GM12878 (cell line): Measurements from ENCODE around the gene HLA-B. TPM values are rescaled to one million over a fixed set of nuclear protein-coding genes. Genes with fewer than 3 reads are reported as not detected.

Experiments used
- ATAC-seq: fragments of 200-7000 bp; cut with Tn5 transposase; 3 replicates; pipeline ENCODE4 v1.9.1; 2020; ENCODE audit warnings: mild to moderate bottlenecking, moderate library complexity
- BruUV-seq: library from RNA; stranded (reverse); fragments of 400-500 nt; replicated peaks from 2 replicates; lab custom pipeline; 2021; lab: Mats Ljungman, UMichigan
- CTCF ChIA-PET: fragments of 300-600 bp; sonication (Branson Sonifier 250); formaldehyde crosslinking; extraction: SDS; loops from one replicate; lab custom pipeline; 2021; ENCODE audit warnings: inconsistent platforms; lab: Yijun Ruan, JAX
- POLR2A ChIA-PET: fragments of 350-600 bp; formaldehyde crosslinking; extraction: SDS; loops from one replicate; lab custom pipeline; 2021; ENCODE audit warnings: inconsistent platforms; lab: Charles Lee
- RAD21 ChIA-PET: fragments of 300-600 bp; sonication (Branson Sonifier 250); formaldehyde crosslinking; loops from one replicate; lab custom pipeline; 2023; ENCODE audit warnings: antibody characterized with exemption; ENCODE audit not compliant: unreplicated experiment; lab: Charles Lee
- SMC1A ChIA-PET: fragments of 300-600 bp; sonication (Branson Sonifier 250); formaldehyde crosslinking; loops from one replicate; lab custom pipeline; 2023; ENCODE audit not compliant: unreplicated experiment, uncharacterized antibody; lab: Charles Lee
- DNase-seq: peaks from one replicate; pipeline ENCODE4 v3.0.0-alpha.2; 2011; ENCODE audit warnings: low read depth, low spot score
- FAIRE-seq: peaks from 3 replicates; lab custom pipeline; 2011; peaks lifted over from hg19 to GRCh38; lab: Jason Lieb, UNC
- H2AFZ ChIP-seq: 2 replicates; pipeline ENCODE4 v1.6.0; 2011; ENCODE audit warnings: low read depth, low read length, control low read depth; ENCODE audit not compliant: control insufficient read depth
- H3K27ac ChIP-seq: 2 replicates; pipeline ENCODE4 v1.5.1; 2011; ENCODE audit warnings: control low read depth; ENCODE audit not compliant: control insufficient read depth, insufficient read depth
- H3K27me3 ChIP-seq, 2 experiments: replicated peaks in 1 of 2; 2 replicates each; pipeline versions ENCODE4 v1.6.0 to v1.6.1; 2011; ENCODE audit warnings: low read length in 1 of 2; ENCODE audit not compliant: control insufficient read depth in 2 of 2, insufficient read depth in 2 of 2
- H3K36me3 ChIP-seq, 2 experiments: 2 replicates each; pipeline ENCODE4 v1.5.1; 2011; ENCODE audit warnings: low read length in 1 of 2; ENCODE audit not compliant: control insufficient read depth in 2 of 2, insufficient read depth in 2 of 2
- H3K4me1 ChIP-seq: 2 replicates; pipeline ENCODE4 v1.6.1; 2011; ENCODE audit warnings: mild to moderate bottlenecking, low read length, moderate library complexity, mixed read lengths; ENCODE audit not compliant: control insufficient read depth, insufficient read depth
- H3K4me2 ChIP-seq: 2 replicates; pipeline ENCODE4 v1.6.0; 2011; ENCODE audit warnings: control low read depth; ENCODE audit not compliant: control insufficient read depth, insufficient read depth
- H3K4me3 ChIP-seq: fragments of 200-600 bp; sonication (generic); 2 replicates; pipeline ENCODE4 v1.5.1; 2016
- H3K79me2 ChIP-seq: 2 replicates; pipeline ENCODE4 v1.6.0; 2011; ENCODE audit warnings: low read length; ENCODE audit not compliant: control insufficient read depth, insufficient read depth
- H3K9ac ChIP-seq: 2 replicates; pipeline ENCODE4 v1.8.0; 2011; ENCODE audit warnings: low read length, control low read depth, mixed read lengths; ENCODE audit not compliant: control insufficient read depth, insufficient read depth
- H3K9me3 ChIP-seq: replicated peaks from 3 replicates; pipeline ENCODE4 v1.5.1; 2011; ENCODE audit warnings: mild to moderate bottlenecking, low read length; ENCODE audit not compliant: control insufficient read depth, insufficient read depth
- H4K20me1 ChIP-seq: 2 replicates; pipeline ENCODE4 v1.6.0; 2011; ENCODE audit not compliant: control insufficient read depth, insufficient read depth
- CBFB ChIP-seq: IDR thresholded peaks from 2 replicates; pipeline ENCODE4 v1.6.1; 2016; ENCODE audit warnings: antibody characterized with exemption, low read depth
- CEBPZ ChIP-seq: fragments of 150-350 bp; IDR thresholded peaks from 2 replicates; pipeline ENCODE4 v1.6.1; 2016; ENCODE audit warnings: low read depth, low read length
- DPF2 ChIP-seq: fragments of 450-650 bp; IDR thresholded peaks from 2 replicates; pipeline ENCODE4 v1.6.1; 2017; ENCODE audit warnings: mild to moderate bottlenecking
- IRF4 ChIP-seq: IDR thresholded peaks from 2 replicates; pipeline ENCODE4 v1.6.1; 2011; ENCODE audit warnings: low read depth, low read length
- RBBP5 ChIP-seq: fragments of 200-600 bp; sonication (generic); conservative IDR thresholded peaks from 2 replicates; pipeline ENCODE4 v1.6.1; 2016
- USF2 ChIP-seq: IDR thresholded peaks from 2 replicates; pipeline ENCODE4 v1.6.1; 2011; ENCODE audit warnings: low read depth, low read length, improper control_type of control experiment, borderline replicate concordance
- ZBTB11 ChIP-seq: fragments of 450-650 bp; formaldehyde crosslinking; IDR thresholded peaks from 2 replicates; pipeline ENCODE4 v1.5.0; 2022; ENCODE audit warnings: mild to moderate bottlenecking, missing genetic modification characterization
- ZNF207 ChIP-seq: fragments of 450-650 bp; IDR thresholded peaks from 2 replicates; pipeline ENCODE4 v1.6.1; 2014; ENCODE audit warnings: antibody characterized with exemption, mild to moderate bottlenecking, borderline replicate concordance
- WGBS: methylation state at CpG from one replicate; pipeline ENCODE4 v1.1.6; 2016; ENCODE audit warnings: low lambda C conversion rate; ENCODE audit not compliant: insufficient replicate concordance, insufficient coverage; ENCODE audit errors: missing lambda C conversion rate; 5-methylcytosine and 5-hydroxymethylcytosine counted together
- in situ Hi-C: fragments of 300-500 bp; cut with MboI; formaldehyde crosslinking; loops from 9 replicates; pipeline ENCODE4 v1.14.3; 2018; ENCODE audit warnings: mixed read lengths
- intact Hi-C: fragments of 100-400 bp; cut with micrococcal nuclease; formaldehyde crosslinking; loops from one replicate; pipeline ENCODE4 v1.14.2; 2022; ENCODE audit not compliant: unreplicated experiment
- polyA plus RNA-seq, 11 experiments: library from polyadenylated mRNA; depleted of rRNA in 4 of 11; unstranded in 6 of 11; stranded (reverse) in 5 of 11; fragments of >200 nt; fragmentation: Nextera tagmentation in 4 of 11; fragmentation: Illumina TruSeq in 1 of 11; extraction: Ambion mirVana in 4 of 11; extraction: Trizol in 1 of 11; gene quantifications; 1 replicate in 1 of 11; 2 replicates in 10 of 11; pipeline versions ENCODE4 v1.2.1 to v1.2.3, GENCODE V29; 2011 to 2016; ENCODE audit warnings: inconsistent platforms in 2 of 11, missing spikeins in 2 of 11, low read depth in 1 of 11
- total RNA-seq, 4 experiments: library from RNA; depleted of rRNA in 3 of 4; stranded (reverse); fragments of >200 nt in 3 of 4; fragmentation: Illumina TruSeq in 1 of 4; extraction: Trizol in 1 of 4; gene quantifications; 2 replicates each; pipeline versions ENCODE4 v1.2.1 to v1.2.3, GENCODE V29; 2013 to 2021

The HLA-B gene
- total and polyA plus RNA-seq, 10 of the 15 experiments (the other 5 are each of a cell fraction or from before 2014, with no cell fraction given): 820 to 5,128 (median 3,370) TPM

DNA sequence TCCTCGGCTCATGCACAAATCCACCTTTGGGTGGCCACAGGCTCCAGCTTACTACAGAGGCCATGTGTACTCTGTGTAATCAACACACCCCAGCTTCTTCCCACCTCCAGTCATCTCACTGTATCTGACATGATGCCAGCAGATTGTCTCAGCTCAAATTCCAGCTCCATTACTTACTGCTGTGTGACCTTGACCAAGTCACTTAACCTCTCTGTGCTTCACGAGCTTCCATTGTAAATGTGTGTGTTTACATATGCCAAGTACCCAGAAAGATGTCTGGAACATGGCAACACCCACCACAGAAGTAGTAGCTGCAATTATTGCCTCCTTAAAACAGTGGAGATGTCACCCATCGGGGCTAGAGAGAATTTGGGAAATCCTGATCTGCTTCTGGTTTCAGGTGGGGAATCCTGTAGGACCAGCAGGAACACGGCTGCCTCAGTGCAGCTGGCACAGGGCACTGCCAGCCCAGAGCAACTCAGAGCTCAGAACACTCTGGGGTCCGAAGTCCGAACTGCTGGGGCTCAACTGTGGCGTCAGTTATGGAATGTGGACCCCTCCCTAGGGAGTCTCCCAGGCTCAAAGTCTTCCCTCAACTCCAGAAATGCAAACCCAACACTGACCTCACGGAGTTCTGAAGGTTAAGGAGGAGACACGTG, 21.2 kb upstream of the HLA-B start:
- H4K20me1 ChIP-seq: no peaks in the 10 kb centered on the region
- no peak overlapping the region for H3K4me3 ChIP-seq
- 16% methylated on average over 9 of the region's 9 CpGs for WGBS
- no peak overlapping the region for H3K4me2 ChIP-seq
- H2AFZ ChIP-seq: no peak overlapping the region
- RAD21 ChIA-PET: interaction anchor here (2.5 kb wide), 1 partner anchor 12 kb away, joined by 10 read pairs; no protein-coding TSS in a partner anchor
- no TSS peak for BruUV-seq
- H3K27ac ChIP-seq: no peak overlapping the region
- in situ Hi-C loops (no loop called here), intact Hi-C loops (no loop called here)
- no peak for TF ChIP-seq DPF2
- H3K9me3 ChIP-seq: no peaks in the 10 kb centered on the region
- H3K79me2 ChIP-seq: no peaks in the 10 kb centered on the region
- DNase-seq (no peak), FAIRE-seq (no peak), ATAC-seq (no peak)
- peaks cover 3% of the 10 kb centered on the region in 2 experiments; a peak in 2 of 4 replicates for H3K27me3 ChIP-seq
- SMC1A ChIA-PET: interaction anchor here (0.5 to 0.8 kb wide), 2 partner anchors 182 to 370 kb away, joined by 3 read pairs; no protein-coding TSS in a partner anchor
- H3K4me1 ChIP-seq: no peaks in the 10 kb centered on the region
- POLR2A ChIA-PET: no interaction called here
- H3K9ac ChIP-seq: no peak overlapping the region
- H3K36me3 ChIP-seq: no peaks in the 10 kb centered on the region
- CTCF ChIA-PET: interaction anchor here (1.2 to 1.4 kb wide), 2 partner anchors 12 to 19 kb away, joined by 3 to 4 read pairs; no protein-coding TSS in a partner anchor

DNA sequence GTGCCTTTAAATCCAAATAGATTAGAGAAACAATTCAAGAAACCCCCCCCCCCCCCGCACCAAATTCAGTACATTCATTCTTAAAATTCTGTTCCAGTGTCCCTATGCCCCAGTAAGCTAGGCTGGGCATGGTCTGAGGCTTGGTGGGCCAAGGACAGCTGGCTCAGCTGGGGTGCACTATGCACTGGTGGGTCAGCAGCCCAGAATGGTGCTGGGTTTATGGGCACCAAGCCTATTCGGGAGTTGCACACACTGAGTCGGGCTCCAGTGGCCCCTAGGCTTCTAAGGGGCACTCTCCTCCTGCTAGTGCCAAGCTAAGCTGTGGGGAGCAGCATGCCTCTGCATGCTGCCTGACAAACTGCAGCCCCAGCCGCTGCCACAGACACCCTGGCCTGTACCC, 20.1 kb upstream of the HLA-B start:
- no peak overlapping the region for H3K27ac ChIP-seq
- peaks cover 3% of the 10 kb centered on the region in 2 experiments; a peak in 2 of 4 replicates for H3K27me3 ChIP-seq
- BruUV-seq: no TSS peak
- no peak overlapping the region for H3K4me3 ChIP-seq
- intact Hi-C loops (no loop called here), in situ Hi-C loops (no loop called here)
- H3K36me3 ChIP-seq: no peaks in the 10 kb centered on the region
- no peak for DNase-seq
- no peaks in the 10 kb centered on the region; the same call in 1 of the 3 replicates for H3K9me3 ChIP-seq
- H4K20me1 ChIP-seq: no peaks in the 10 kb centered on the region
- ChIA-PET CTCF (interaction anchor here (0.8 to 2.5 kb wide), 4 partner anchors 9 to 63 kb away, joined by 3 to 10 read pairs (median 4); no protein-coding TSS in a partner anchor), RAD21 (interaction anchor here (2.5 kb wide), 1 partner anchor 11 kb away, joined by 10 read pairs; no protein-coding TSS in a partner anchor), POLR2A (no interaction called here), SMC1A (no interaction called here)
- WGBS: 28% methylated on average over 3 of the region's 4 CpGs
- H3K4me1 ChIP-seq: no peaks in the 10 kb centered on the region
- H3K79me2 ChIP-seq: no peaks in the 10 kb centered on the region
- H3K4me2 ChIP-seq: no peak overlapping the region
- no peak overlapping the region for H2AFZ ChIP-seq
- no peak for ATAC-seq
- FAIRE-seq: no peak
- no peak overlapping the region for H3K9ac ChIP-seq
- TF ChIP-seq ZBTB11 (CRISPR knock-in tag) (no peak), RBBP5 (no peak), CEBPZ (no peak), USF2 (no peak), DPF2 (no peak), CBFB (no peak), ZNF207 (no peak), IRF4 (no peak)
